Pulmonary artery endothelial cell (primary cell): Measurements from ENCODE around the gene MRPL48. TPM values are rescaled to one million over a fixed set of nuclear protein-coding genes. Genes with fewer than 3 reads are reported as not detected.
"Not testable (repeated sequence)": the region's sequence is repeated elsewhere in the genome, so short reads cannot be mapped to it uniquely, and the experiment has no call there.

Source experiments
- DNase-seq: peaks from one replicate; pipeline ENCODE4 v3.0.0-alpha.2; 2011; ENCODE audit warnings: low read depth, low spot score
- total RNA-seq: library from RNA; depleted of rRNA; stranded (reverse); fragments of >200 nt; gene quantifications from 2 replicates; pipeline ENCODE4 v1.2.3, GENCODE V29; 2014

The MRPL48 gene
- total RNA-seq, 1 donor from 2014 or later: 41.0 TPM

DNA sequence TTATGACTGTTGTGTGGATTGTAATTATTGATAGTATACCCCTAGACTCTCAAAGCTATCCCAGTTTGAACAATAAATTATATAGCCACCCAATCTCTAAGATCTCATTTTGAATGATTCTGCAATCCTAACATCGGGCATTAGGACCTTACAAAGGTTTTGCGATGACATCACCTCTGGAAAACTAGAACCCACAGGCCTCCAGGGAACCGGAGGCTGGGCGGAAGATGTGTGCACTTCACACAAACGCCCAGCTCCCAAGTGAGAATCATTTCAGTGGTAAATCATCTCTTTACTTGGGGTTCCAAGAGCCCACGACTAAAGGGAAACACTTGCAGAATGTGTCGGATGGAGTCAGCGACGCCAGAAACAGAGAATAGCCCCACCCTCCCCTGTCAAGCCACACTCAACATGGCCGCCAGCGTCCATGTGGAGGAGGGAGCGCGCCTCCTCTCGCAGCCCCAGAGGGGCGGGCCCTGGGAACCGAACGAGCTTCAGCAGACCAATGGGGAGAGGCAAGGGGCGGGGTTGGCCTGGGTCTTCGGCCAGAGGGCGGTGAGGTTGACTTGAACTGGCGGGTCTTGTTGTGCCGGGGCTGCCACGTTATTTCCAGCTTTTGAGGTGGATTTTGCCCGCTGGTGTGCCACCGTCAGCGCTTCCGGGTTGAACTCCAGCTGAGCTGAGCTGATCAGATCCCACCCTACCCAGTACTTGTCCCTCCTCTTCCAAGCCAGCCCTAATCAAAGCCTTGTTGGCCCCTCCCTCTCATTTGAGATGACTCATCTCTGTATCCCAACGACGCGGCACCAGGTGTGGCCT is 8.4 kb upstream of the MRPL48 start:
- DNase-seq: peak; percentile 95

- DNase-seq: no peak
Observed at GRCh38 chr11:73781303-73781702, 6.4 kb upstream of the MRPL48 start.

DNA sequence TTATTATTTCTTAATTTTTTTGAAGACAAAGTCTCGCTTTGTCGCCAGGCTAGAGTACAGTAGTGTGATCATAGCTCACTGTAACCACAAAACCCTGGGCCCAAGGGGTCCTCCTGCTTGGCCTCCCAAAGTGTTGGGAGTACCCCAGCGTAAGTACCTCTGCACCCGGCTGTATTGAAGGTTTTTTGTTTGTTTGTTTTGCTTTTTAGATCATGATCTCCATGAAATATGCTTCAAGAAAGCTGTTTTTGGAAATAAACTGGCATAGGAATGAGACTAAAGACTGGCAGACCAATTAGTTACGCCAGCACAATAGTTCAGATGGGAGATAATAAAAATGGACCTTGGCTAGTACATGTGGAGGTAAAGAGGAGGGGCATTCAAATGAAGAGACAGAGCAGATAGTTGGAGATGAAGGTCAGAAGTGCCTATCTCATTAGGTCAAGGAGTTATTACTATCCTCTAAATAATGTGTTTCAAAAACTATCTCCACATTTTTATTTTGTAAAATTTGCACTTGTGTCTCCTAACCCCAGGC is 4.1 kb upstream of the MRPL48 start:
- no peak for DNase-seq

GRCh38 chr11:73784080-73784634 is 3.5 kb upstream of the MRPL48 start:
- no peak for DNase-seq

DNA sequence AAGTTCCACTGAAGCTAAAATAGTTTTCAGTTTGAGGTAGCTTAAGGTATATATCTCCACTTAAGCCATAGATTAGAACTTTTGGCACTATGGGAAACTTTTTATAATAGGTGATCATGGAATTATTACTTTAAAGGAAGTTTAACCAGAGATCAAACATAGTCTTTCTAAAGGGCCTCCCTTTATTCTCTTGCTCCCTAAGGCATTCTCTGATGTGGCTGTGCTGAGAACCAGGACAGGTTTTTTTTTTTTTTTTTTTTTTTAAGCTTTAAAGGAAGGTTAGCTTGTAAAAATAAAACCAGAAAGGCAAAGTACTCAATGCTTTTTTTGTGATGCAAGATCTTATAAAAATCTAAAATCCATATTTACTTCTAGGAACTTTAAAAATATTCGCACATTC is 2.9 kb upstream of the MRPL48 start:
- DNase-seq: no peak

DNA sequence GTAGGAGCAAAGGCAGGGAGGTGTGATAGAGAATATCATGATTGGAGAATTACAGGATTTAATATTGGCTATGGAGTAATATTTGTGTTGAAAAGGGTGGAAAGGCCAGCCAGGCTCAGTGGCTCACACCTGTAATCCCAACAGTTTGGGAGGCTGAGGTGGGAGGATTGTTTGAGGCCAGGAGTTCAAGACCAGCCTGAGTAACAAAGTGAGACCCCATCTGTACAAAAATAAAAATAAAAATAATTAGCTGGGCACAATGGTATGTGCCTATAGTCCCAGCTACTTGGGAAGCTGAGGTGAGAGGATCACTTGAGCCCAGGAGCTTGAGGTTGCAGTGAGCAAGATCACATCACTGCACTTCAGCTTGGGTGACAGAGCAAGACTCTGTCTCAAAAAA is 2.2 kb upstream of the MRPL48 start:
- DNase-seq: not testable (repeated sequence)

DNA sequence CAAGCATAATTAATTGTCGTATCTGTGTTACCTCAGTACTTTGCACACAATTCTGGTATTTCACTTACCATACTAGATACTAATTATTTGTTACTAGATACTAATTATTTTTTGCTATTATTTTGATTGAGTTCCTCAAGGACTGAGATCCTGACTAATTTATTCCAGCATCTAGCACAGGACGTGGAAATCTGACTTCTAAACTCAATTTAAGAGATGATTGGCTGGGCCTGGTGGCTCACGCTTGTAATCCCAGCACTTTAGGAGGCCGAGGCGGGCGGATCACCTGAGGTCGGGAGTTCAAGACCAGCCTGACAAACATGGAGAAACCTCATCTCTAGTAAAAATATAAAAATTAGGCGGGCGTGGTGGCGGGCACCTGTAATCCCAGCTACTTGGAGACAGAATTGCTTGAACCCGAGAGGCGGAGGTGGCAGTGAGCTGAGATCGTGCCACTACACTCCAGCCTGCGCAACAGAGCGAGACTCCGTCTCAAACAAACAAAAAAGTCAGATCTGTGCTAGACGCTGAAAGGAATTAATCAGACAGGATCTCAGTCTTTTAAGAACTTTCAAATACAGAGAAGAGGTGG is 527 bp upstream of the MRPL48 start:
- DNase-seq: no peak

DNA sequence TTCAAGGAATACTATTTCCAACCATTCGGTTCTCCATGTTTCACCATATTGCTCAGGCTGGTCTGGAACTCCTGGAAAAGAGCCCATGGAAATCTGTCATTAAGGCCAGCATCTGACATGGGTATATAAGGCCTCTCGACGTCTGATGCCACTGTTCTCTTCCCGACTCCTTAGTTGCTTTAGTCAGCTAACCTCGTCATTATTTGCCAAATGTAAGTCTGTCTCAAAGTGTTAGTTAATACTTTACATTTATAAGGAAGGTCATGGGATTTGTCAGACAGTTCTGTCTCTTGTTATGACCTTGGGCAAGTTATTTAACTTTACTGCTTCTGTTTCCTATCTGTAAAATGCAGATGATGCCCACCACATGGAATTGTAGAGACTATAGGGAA is 1.6 kb downstream of the MRPL48 start:
- DNase-seq: no peak

- DNase-seq: no peak
Observed at GRCh38 chr11:73792584-73792983, 4.9 kb downstream of the MRPL48 start.

GRCh38 chr11:73795925-73796632 is 8.4 kb downstream of the MRPL48 start:
- no peak for DNase-seq

- DNase-seq: no peak
Observed at GRCh38 chr11:73797457-73797856, 9.8 kb downstream of the MRPL48 start.

DNA sequence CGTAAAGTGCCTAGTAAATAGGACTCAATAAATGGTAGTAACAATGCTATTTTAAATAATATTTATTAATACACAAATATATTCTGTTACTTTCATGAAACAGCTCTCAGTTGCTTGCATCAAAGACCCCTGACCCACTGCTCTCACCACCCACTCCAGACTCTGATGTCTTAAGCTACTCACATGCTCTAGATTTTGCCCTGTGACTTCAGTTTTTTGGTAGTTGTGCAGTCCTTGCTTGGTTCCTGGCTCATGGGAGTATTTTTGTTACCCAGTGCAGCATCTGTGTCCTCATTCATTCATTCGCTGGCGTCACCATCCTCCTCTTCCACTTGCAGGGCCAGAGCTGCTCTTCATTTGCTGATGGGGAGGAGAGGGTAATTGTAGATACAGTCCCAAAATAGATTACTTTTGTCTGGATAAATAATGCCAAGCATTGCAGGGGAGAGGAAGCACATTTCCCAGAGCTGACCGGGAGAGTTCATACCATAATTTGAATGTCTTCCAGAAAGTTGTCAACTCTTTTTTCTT is 12.7 kb downstream of the MRPL48 start:
- no peak for DNase-seq

- no peak for DNase-seq
Observed at GRCh38 chr11:73801136-73801535, 13.5 kb downstream of the MRPL48 start.

GRCh38 chr11:73804712-73805111 is 17.0 kb downstream of the MRPL48 start:
- DNase-seq: no peak

DNA sequence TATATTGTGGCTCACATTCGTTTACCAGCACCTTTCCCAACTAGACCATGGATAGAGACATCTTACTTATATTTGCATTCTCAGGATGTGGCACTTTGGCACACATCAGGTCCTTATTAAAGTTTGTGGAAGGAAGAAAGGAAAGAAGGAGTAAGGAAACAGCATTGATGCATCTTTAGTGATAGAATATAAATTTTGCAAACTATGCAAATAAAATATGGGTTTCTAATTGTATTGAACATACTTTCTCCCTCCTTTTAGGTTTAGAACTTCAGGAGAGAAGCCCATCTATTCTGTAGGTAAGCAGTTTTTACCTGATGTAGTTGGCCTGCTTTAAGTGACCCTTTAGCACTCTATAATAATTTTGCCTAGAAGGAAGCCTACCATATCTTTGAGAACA is 20.4 kb downstream of the MRPL48 start:
- no peak for DNase-seq

DNA sequence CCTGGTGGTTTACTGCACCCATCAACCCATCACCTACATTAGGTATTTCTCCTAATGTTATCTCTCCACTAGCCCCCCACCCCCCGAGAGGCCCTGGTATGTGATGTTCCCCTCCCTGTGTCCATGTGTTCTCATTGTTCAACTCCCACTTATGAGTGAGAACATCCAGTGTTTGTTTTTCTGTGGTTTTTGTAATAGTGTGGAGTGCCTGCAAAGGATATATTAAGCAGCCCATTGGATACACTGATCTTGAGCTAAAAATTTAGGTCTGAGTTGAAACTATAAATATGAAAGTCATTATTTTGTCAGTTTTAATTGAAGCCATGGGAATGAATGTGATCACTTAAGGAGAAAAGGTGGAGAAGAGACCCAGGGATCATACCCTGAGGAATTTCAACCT is 23.0 kb downstream of the MRPL48 start:
- no peak for DNase-seq

- no peak for DNase-seq
Observed at GRCh38 chr11:73812234-73812633, 24.6 kb downstream of the MRPL48 start.

DNA sequence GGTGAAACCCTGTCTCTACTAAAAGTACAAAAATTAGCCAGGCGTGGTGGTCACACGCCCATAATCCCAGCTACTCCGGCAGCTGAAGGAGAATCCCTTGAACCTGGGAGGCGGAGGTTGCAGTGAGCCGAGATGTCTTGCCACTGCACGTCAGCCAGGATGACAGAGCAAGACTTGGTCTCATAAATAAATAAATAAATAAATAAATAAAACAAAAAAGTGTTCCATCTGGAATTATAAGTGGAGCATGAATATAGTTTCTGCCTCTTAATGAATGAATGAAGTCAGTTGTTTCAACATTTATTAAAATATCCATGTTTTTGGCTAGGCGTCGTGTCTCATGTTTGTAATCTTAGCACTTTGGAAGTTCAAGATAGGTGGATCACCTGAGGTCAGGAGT is 27.1 kb downstream of the MRPL48 start:
- no peak for DNase-seq

DNA sequence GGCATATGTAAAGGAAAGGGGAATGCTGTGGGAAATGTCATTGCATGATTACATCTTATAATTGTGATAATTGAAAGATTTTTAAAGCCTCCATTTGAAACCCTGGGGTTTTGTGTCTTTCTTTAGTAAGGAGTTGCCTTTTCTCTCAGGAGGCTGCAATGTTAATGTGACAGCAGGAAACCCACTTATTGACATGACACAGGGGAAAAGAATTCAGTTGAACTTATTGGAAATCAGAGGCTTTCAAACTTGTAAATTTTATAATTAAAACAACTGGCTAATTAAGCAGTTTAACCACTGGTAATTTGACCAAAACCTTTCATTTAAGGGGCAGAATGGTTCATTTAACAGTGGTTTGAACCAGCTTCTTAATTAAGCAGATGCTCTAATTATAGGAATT is 31.2 kb downstream of the MRPL48 start:
- no peak for DNase-seq

DNA sequence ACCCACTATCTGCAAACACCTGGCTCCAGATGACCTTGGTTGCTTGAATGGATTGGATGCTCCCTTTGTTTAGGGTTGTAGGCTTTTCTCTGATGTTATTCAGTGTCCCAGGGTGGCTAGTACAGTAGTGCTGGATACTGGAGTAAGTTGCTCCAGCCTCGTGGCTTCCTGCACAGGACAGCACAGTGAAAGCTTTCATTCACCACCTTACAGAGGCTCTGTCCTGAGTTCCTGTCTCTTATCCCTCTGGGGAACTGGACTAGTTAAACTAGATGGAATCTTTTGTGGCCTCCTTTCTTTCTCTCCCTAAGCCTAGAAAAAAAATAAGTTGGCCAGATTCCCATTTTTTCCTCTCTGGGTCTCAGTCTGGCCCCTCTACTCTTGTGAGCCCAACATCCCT is 42.6 kb downstream of the MRPL48 start:
- no peak for DNase-seq

DNA sequence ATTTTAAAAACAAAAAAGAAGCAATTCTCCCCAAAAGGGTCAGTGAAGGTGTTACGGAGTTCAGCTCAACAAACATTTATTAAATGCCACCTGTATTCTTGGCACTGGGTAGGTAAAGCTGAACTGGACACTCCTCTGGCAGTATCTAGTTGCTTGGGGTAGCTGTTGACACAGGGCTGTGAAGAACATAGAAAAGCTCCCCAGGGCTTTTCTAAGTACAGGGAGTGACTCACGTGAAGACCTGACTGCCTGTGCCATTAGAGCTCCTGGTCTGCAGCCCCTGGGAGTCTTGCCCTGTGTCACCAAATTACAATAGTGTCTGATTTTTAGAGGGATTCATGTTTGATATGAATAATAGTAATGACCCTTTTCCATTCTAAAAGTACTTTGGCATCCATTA is 45.4 kb downstream of the MRPL48 start:
- no peak for DNase-seq
